Astrocyte of the spinal cord (primary cell): ENCODE results near the gene TBC1D17.

ENCODE experiments used
- DNase-seq: peaks from one replicate; pipeline ENCODE4 v3.0.0; 2011; ENCODE audit warnings: low read depth, low spot score
- H3K4me3 ChIP-seq: 2 replicates; pipeline ENCODE4 v1.5.1; 2011; ENCODE audit warnings: low read depth, mild to moderate bottlenecking, low read length, moderate library complexity
- in situ Hi-C: cut with HindIII; loops from 2 replicates; pipeline ENCODE4 v1.10.0; 2017; ENCODE audit warnings: low sequenced_read_pairs
- TF ChIP-seq, protein P1 (sequence below): IDR thresholded peaks from 2 replicates; pipeline ENCODE4 v1.5.1; 2012; ENCODE audit warnings: low read depth, mild to moderate bottlenecking, low read length, inconsistent platforms

The TBC1D17 gene

GRCh38 chr19:49846408-49846807, 31.1 kb upstream of the TBC1D17 start:
- in situ Hi-C loops, result no loop called here
- no peak for DNase-seq
- TF ChIP-seq, protein P1, sequence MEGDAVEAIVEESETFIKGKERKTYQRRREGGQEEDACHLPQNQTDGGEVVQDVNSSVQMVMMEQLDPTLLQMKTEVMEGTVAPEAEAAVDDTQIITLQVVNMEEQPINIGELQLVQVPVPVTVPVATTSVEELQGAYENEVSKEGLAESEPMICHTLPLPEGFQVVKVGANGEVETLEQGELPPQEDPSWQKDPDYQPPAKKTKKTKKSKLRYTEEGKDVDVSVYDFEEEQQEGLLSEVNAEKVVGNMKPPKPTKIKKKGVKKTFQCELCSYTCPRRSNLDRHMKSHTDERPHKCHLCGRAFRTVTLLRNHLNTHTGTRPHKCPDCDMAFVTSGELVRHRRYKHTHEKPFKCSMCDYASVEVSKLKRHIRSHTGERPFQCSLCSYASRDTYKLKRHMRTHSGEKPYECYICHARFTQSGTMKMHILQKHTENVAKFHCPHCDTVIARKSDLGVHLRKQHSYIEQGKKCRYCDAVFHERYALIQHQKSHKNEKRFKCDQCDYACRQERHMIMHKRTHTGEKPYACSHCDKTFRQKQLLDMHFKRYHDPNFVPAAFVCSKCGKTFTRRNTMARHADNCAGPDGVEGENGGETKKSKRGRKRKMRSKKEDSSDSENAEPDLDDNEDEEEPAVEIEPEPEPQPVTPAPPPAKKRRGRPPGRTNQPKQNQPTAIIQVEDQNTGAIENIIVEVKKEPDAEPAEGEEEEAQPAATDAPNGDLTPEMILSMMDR, result no peak
- H3K4me3 ChIP-seq, result no peak overlapping the region

DNA sequence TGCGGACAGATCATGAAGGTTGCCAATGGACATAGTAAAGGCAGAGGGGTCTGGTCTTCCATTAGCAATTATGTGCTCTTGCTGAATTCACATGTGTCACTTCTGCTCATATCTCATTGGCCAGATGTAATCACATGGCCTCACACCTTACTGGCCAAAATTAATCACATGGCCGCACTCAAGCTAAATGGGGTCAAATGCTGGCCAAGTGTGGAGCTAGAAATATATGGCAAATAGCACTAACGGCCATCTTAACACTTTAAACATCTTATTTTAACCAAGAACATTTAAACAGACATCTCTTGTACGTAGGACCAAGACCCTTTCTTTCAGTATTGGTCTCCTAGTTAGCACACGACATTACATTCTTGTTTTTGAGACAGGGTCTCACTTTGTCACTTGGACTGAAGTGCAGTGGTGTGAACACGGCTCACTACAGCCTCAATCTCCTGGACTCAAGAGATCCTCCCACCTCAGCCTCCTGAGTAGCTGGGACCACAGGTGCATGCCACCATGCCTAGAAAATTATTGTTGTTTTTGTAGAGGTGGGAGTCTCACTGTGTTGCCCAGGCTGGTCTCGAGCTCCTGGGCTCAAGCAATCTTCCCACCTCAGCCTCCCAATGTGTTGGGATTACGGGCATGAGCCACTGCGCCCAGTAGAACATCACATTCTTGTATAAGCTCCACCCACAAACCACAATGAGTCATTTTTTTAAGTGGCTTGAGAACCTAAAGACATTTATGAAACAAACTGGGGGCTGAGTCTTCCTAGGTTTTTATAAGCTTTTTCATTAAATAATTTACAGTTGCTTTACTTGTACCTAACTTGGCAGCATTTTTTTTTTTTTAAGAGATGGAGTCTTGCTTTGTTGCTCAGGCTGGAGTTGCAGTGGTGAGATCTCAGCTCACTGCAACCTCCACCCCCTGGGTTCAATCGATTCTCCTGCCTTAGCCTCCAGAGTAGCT, 29.5 kb upstream of the TBC1D17 start:
- H3K4me3 ChIP-seq, result no peak overlapping the region
- TF ChIP-seq, protein P1, result no peak
- in situ Hi-C loops, result no loop called here
- DNase-seq, result peak; percentile 92

- DNase-seq, result no peak
- TF ChIP-seq, protein P1, result no peak
- in situ Hi-C loops, result no loop called here
- no peak overlapping the region for H3K4me3 ChIP-seq
Observed at GRCh38 chr19:49848938-49849337, 28.6 kb upstream of the TBC1D17 start.

- in situ Hi-C loops, result no loop called here
- TF ChIP-seq, protein P1, result no peak
- H3K4me3 ChIP-seq, result peak overlapping the region; percentile 88
Observed at GRCh38 chr19:49849433-49850220, 27.9 kb upstream of the TBC1D17 start.

GRCh38 chr19:49850221-49850486, 27.3 kb upstream of the TBC1D17 start:
- TF ChIP-seq, protein P1, result no peak
- no peak for DNase-seq
- peak overlapping the region; percentile 88 for H3K4me3 ChIP-seq
- in situ Hi-C loops, result no loop called here

More at GRCh38 chr19:49849433-49850220, 27.9 kb upstream of the TBC1D17 start:
- DNase-seq, result no peak

- TF ChIP-seq, protein P1, result no peak
- peak; percentile 91 for DNase-seq
- peak within 1 kb of the TSS; percentile 88 for H3K4me3 ChIP-seq
- in situ Hi-C loops, result no loop called here
Observed at GRCh38 chr19:49850487-49851342, 26.8 kb upstream of the TBC1D17 start, which contains the start of gene PTOV1. PTOV1 (plus strand) TSS chr19:49851159.
